Activated naive CD4-positive, alpha-beta T cell treated with anti-CD3 and anti-CD28 coated beads, Interleukin-2, amount 50 U/mL, for 16 hours (primary cell): ENCODE measurements around the gene CCL20.
"Not testable (repeated sequence)": the region's sequence is repeated elsewhere in the genome, so short reads cannot be mapped to it uniquely, and the experiment has no call there.

ENCODE experiments used
- DNase-seq: peaks from one replicate; pipeline ENCODE4 v3.0.0-alpha.2; 2020

CCL20 gene

DNA sequence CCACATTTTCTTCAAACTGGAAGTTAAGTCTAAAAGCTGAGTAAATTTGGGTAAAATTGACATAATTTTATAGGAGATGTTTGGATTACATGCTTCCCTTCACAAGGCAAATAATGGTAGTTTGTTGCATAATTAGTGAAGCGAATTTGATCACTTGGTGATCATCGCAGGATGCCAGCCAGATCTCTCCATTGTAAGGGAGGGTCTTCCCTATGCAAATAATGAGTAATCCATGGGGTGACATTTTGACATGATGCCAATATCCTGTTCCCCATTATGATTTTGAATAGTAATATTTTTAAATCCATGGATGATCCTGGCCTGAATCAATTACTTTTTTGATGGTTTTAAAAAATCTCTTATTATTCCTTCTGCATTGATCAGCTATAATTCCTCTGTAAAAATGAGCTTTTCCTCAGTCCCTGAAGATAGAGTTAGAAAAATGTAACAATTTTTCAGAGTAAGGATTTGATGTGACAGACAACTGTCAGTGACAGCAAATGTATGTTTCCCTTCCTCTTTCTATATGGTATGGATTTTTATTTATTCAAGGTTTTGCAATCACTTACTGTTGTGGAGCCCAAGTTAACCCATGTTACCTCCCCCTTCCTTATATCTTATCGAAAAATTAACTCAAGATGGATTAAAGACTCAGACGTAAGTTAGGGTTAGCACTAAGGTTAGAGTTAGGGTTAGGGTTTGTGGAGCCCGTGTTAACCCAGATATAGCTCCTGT lies 21.4 kb downstream of the CCL20 start:
- DNase-seq: no peak

DNA sequence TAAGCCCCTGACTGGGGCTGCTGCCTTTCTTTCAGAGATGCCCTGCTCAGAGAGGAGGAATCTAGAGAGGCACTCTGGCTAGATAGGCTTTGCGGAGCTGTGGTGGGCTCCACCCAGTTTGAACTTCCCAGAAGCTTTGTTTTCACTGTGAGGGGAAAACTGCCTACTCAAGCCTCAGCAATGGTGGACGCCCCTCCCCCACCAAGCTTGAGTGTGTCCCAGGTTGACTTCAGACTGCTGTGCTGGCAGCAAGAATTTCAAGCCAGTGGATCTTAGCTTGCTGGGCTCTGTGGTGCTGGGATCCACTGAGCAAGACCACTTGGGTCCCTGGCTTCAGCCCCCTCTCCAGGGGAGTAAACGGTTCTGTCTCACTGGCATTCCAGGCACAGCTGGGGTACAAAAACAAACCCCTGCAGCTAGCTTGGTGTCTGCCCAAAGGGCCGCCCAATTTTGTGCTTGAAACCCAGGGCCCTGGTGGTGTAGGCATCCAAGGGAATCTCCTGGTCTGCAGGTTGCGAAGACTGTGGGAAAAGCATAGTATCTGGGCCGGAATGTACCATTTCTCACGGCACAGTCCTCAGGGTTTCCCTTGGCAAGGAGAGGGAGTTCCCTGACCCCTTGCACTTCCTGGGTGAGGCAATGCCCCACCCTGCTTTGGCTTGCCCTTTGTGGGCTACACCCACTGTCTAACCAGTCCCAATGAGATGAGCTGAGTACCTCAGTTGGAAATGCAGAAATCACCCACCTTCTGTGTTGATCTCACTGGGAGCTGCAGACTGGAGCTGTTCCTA lies 25.9 kb downstream of the CCL20 start:
- not testable (repeated sequence) for DNase-seq

DNA sequence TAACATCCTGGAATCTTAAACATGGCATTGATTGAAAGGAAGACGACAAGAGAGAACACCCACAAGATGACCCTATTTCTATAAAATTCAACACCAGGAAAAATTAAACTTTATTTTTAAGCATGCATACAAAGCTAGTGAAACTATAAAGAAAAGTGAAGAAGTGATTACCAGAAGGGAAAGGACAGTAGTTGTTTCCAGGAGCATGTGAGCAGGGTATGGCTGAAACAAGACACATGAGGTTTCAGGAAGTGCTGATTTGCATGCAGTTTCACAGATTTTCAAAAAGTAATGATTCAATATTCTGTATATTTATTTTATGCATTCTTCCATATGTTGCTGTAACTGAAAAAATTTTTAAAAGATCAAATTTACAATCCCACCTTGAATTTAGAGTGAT lies 33.2 kb downstream of the CCL20 start:
- DNase-seq: no peak

DNA sequence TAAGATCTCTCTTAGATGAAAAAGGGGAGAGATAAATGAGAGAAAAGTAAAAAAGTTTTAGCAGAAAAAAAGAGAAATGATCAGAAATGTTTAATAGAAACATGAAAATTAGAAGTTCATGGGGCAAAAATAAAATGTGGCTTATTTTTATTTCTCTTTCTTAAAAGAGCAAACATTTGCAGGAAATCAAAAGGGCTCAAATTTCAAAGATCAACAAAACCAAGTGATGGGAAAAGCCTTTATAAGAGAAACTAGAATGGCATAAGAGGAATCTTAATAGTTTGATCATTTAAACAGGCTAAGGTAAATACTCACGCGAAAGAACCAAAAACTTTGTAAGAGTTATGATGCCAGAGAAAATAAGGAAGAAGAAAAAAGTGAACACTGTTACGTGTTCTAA lies 34.5 kb downstream of the CCL20 start:
- DNase-seq: no peak

DNA sequence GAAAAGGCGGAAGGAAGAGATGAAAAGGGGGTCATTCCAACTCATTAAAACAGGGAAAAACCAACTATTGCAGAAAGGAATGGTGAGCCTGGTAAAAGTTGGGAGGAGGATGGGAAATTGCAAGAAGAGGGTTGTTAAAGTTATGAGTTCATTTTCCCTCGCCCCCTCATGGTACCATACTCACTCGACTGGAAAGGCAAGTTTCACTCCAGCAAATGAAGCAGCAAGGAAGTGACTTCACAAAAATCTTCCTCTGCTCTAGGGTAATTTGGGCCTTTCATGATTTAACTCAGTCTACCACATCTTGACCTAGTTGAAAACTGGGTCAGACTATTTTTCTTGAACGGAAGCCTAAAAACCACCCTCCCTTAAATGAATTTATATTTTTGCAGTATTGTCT lies 34.9 kb downstream of the CCL20 start:
- DNase-seq: no peak

DNA sequence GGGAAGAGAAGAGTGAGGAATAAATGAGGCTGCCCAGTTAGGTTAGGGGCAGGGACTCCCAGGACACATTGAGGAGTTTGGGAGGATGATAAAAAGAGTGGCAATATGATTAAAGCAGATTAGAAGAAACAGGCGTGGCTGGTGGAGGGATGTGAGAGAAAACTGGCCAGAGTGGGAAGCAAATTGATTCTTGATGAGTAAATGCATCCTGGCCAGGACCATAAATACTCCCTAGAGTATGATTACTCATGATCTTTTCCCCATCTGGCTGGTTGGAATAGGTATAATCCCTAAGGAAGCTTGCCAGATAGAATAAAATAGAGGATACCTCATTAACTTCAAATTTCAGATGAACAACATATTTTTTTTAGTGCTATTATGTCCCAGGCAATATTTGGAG lies 36.3 kb downstream of the CCL20 start:
- no peak for DNase-seq

DNA sequence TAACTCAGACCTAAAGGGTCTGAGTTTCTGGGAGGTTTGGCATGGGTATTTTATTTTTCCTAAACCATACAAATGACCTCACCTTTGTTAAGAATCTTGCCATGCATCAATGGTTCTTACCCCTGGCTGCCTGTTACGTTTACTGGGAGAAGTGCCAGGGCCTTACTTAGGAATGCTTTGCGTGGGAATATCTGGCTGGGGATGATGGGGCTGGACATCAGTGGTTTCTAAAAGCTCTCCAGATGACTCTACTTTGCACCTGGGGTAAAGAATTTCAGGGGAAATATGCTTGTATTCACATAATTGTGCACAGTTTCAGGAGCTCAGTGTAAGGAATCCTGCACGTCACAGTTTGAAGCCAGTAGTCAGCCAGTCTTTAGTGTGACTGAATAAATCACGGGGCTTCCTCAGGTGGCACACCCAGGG lies 39.6 kb downstream of the CCL20 start:
- no peak for DNase-seq

DNA sequence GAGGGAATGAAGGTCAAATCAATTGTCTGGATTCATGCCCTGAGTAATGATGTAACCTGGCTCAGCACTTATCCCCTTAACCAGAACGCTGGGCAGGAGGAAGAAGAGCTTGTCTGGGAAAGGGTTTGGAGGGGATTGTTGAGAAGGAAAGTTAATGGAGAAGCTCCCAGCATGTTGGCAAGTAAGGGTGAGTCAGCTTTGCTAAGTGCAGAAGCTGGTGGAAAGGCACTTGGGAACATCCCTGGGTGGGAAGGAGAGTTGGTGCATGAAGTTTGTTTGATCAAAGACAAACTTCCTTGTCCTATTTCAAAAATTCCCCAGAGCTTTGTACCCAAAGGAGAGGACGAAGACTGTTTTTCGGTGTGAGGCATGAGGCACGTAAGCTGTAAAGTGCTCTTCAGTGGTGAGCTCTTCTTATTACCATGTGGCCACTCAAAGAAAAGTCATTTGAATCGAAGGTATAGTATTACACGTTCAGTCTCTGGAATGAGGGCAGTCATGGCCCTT lies 40.2 kb downstream of the CCL20 start:
- DNase-seq: no peak

DNA sequence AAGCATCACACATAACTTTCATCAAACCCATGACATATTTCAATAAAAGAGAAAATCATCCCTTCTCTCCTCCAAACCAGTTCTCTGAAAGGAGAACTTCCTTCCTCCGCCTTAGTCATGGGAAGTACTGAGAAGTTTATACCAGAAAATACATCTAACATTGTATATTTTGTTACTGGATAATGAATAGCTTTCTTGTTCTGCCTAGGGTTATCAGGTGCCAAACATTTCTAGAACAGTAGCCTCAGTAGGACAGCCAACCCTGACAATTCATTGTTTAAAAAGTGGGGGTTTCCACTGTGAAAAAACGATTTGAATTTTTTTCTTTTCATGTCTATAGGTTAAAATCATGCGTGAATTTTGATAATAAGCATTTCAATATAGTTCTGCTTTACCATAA lies 41.8 kb downstream of the CCL20 start:
- DNase-seq: no peak

DNA sequence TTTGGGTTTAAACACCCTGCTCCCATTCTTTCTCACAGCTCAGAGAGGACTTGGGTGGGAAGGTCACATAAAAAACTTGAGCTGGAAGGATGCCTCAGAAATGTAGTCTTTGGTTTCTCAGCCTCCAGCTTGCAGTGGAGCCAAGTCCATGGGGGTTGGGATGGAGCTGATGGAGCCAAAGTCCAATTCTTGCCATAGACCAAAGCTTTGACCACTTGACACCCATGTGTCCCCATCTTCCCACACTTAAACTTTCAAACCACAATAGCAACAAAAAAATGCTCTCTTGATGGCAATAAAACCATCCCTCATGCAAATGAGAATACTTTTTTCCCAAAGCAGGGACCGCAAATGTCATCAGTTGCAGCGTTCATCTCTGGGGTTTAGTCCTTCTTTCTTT lies 43.1 kb downstream of the CCL20 start:
- no peak for DNase-seq

DNA sequence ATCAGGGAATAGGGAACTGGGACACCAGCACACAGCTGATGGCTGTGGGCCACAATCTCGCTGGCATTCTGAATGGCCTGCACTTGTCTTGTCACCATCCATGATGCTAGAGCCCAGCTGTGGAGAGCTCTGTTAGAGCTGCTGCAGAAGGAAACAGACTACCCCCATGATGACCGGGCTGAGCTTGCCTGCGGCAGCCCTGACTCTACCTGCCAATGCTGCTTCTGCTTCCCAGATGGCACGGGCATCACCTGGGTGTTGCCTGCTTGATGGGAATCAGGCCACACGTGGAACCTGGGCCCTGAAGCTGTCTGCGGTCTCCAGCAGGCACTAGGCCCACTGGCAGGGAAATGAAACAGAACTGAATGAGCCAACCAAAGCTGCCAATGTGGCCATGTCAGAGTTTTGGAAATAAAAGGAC lies 46.6 kb downstream of the CCL20 start:
- DNase-seq: no peak

DNA sequence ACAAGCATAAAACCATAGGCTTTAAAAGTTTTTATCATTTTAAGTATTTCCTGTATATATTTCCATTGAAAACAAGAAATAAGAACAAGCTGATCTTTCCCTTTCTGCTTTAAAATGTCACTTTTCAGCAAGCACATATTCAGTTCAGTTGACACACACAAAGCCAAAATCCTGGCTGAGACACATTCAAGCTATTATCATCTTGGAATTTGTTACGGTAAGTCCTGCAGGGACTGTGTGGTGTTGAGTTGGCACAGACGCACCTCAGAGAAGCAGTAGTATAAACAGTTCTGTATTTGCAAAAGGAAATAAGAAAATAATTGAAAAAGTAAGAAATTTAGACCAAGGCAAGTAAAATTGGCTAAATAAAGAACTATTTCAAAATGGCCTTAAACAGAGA lies 47.4 kb downstream of the CCL20 start:
- DNase-seq: no peak

DNA sequence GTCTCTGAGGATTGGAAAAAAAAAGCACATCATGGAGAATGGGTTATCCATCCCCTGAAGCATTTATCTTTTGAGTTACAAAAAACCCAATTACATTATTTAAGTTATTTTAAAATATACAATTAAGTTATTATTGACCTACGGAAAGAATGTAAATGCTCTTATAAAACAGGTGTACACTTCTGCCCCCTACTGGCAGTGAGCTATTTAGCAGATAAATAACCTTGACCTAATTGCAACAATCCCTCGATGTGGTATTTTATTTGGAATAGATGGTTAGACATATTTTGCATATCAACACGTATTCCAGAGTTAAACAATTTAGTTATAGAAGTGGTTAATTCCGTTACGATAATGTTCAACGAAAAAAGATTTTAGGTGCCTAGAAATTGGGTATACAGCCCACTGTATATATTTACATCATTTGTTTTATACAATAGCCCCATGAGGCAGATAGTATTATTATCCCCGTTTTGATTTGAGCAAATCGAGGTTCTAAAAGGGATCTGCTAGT lies 48.6 kb downstream of the CCL20 start:
- no peak for DNase-seq

DNA sequence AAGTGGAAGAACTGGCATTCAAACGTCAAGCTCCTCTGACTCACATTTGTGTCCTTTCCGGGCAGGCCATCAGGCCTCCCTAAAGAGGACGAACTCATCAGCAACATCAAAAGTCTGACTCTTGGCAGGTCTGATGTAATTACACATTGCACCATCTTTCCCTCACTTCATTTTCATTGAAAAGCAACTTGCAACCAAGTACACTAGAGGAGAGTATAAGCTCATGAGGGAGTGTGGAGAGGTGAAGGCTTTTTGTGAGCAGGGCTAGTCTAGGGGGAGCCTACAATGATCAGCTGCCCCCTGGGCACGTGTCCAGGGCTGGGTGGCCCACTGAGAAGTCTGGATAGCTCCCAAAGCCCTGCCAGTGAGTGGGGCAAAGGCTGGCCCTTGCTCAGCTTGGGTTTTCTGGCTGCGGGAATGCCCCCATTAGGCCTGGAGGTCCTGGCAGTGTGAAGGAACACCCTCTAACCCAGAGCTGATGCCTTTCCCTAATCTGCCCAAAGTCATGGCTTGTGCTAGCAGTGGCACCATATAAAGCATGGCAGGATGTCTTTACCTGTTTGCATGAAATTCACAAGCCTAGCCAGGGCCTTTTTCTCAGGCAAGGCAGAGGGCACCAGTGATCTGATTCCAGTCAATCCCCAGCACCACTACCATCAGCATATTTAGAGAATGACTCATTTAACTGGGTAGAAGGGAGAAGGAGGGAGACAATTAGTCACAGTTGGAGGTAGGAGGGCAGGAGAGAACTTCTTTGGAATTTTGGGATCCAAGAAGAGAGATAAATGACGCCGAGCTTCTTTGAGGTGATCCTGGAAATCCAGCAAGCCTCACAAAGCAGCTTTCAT lies 49.3 kb downstream of the CCL20 start:
- no peak for DNase-seq

DNA sequence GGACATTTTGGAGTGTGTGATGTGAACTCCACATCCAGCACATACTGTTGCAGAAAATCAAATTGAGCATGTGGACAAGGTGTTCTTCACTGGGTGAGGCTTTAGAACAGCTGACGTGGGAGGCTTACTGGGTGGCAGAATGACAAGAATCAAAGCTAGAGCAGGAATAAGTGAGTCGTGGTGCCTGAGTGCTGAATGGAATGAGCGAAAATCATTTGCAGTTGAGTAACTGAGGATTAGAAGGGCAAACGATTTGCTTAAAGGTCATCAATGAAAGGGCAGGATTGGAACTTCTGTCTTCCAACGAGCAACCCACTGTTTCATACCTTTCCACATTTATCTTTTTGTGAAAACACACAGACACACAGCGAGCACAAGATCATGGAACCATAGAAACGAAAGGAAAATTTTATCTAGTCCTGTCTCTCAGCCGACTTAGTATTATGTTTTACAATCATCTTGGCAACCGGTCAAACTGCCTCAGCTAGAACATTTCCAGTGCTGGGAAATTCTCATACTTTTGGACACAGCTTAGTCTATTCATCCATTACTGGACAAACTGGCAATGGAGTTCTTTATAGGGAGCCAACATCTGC lies 50.6 kb downstream of the CCL20 start:
- DNase-seq: no peak

DNA sequence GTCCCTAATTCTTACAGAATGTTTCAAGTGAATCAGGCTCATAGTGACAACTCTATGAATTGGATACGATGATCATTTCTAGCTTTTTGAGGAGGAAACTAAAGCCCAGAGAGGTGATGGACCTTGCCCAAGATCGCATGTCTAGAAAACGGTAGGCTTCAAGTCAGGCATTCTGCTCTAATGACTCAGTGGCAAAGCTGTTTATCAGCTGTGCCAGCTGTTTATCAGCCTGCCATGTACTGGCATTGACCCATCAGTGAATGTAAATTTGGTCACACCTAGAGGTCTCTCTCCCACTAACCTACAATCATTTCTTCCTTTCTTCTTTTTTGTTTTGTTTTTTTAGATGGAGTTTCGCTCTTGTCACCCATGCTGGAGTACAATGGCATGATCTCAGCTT lies 51.6 kb downstream of the CCL20 start:
- no peak for DNase-seq
